Kidney epithelial cell (primary cell): ENCODE data around the gene GRAP2. TPM values are rescaled to one million over a fixed set of nuclear protein-coding genes. Genes with fewer than 3 reads are reported as not detected.

ENCODE experiments used
- DNase-seq: peaks from one replicate; pipeline ENCODE4 v3.0.0-alpha.2; 2010; ENCODE audit warnings: low read depth
- H3K27me3 ChIP-seq: 2 replicates; pipeline ENCODE4 v1.6.0; 2011; ENCODE audit warnings: low read length; ENCODE audit not compliant: control insufficient read depth, insufficient read depth
- H3K36me3 ChIP-seq: 2 replicates; pipeline ENCODE4 v1.5.1; 2011; ENCODE audit warnings: low read length; ENCODE audit not compliant: control insufficient read depth, insufficient read depth
- H3K4me3 ChIP-seq: 2 replicates; pipeline ENCODE4 v1.5.1; 2011; ENCODE audit warnings: low read depth, mild to moderate bottlenecking, control low read depth, low read length
- total RNA-seq: library from RNA; depleted of rRNA; stranded (reverse); fragments of >200 nt; gene quantifications from 2 replicates; pipeline ENCODE4 v1.2.3, GENCODE V29; 2015
- TF ChIP-seq, protein P1 (sequence below): IDR thresholded peaks from 2 replicates; pipeline ENCODE4 v1.5.1; 2011; ENCODE audit warnings: mild to moderate bottlenecking, moderate library complexity, low read length, control low read depth, inconsistent platforms; ENCODE audit not compliant: insufficient read depth, poor library complexity, severe bottlenecking

The GRAP2 gene
- total RNA-seq, 1 donor from 2014 or later = not detected

DNA sequence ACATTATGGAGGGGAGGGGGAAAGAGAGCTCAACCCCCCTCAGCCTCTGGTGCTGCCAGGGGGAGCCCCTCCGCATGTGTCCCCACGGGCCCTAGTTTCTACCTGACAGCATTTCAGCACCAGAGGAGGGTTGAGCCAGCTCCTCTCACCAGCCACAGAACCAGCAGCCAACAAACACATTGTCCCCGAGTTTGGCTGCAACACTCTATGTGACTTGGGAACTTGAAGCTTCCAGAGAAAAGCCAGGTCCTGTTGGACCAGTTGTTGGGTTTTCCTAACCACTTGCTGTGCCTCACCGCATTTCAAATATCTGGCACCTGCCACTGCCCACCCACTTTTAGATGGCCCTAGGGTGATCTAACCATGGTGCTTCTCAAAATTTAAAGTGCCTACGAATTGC lies 72.8 kb downstream of the GRAP2 start:
- no peak overlapping the region for H3K4me3 ChIP-seq
- no peak for DNase-seq
- TF ChIP-seq, protein P1, sequence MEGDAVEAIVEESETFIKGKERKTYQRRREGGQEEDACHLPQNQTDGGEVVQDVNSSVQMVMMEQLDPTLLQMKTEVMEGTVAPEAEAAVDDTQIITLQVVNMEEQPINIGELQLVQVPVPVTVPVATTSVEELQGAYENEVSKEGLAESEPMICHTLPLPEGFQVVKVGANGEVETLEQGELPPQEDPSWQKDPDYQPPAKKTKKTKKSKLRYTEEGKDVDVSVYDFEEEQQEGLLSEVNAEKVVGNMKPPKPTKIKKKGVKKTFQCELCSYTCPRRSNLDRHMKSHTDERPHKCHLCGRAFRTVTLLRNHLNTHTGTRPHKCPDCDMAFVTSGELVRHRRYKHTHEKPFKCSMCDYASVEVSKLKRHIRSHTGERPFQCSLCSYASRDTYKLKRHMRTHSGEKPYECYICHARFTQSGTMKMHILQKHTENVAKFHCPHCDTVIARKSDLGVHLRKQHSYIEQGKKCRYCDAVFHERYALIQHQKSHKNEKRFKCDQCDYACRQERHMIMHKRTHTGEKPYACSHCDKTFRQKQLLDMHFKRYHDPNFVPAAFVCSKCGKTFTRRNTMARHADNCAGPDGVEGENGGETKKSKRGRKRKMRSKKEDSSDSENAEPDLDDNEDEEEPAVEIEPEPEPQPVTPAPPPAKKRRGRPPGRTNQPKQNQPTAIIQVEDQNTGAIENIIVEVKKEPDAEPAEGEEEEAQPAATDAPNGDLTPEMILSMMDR = no peak
- no peaks in the 10 kb centered on the region for H3K36me3 ChIP-seq
- peaks cover 20% of the 10 kb centered on the region for H3K27me3 ChIP-seq

DNA sequence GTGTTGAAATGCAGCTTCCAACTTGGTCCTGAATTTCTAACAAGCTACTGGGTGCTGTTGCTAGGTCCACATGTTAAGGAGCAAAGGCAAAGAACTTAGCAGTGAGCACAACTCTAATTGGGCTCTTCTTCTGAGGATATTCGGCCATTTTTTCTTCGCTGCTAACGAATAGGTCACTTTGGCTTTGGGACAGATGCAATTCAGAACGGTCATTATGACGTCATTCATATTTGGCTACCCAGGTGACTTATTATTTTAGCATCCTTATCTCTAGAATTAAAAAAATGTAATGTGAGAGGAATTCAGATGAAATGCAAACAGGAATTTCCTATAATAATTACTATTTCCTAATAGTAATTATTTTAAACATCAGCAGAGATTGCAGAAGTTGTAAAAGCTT lies 73.2 kb downstream of the GRAP2 start:
- Histone ChIP-seq H3K36me3 (no peaks in the 10 kb centered on the region), H3K27me3 (peaks cover 20% of the 10 kb centered on the region), H3K4me3 (no peak overlapping the region)
- TF ChIP-seq, protein P1 = no peak
- no peak for DNase-seq

DNA sequence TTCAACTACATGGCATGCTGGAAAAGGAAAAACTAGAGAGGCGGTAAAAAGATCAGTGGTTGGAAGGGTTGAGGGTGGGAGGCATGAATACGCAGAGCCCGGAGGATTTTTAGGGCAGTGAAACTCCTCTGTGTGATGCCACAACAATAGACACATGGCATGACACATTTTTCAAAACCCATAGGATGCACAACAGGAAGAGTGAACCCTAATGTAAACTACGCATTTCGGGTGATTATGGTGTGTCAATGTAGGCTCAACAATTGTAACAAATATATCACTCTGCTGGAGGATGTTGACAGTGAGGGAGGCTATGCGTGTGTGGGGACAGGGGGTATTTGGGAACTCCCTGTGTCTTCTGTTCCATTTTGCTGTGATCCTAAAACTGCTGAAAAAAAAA lies 78.2 kb downstream of the GRAP2 start:
- Histone ChIP-seq H3K4me3 (no peak overlapping the region), H3K36me3 (no peaks in the 10 kb centered on the region), H3K27me3 (peaks cover 14% of the 10 kb centered on the region)
- DNase-seq = no peak
- TF ChIP-seq, protein P1 = no peak

DNA sequence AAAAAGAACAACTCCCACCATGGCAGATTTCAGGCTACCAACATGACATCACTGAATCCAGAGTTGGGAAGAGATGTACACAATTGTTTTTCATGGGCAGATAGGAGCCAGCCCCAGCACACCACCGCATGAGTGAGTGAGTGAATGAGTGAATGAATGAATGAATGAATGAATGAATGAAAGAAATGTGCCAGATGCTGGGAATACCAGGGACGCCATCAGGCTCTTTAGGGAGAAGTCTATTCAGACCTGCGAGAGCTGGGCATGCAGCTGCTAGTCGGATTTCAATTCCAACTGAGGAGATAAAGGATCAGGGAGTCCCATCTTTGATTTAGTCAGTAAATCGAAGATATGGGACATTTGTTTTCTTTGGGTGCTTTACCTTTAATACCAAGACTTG lies 78.6 kb downstream of the GRAP2 start:
- DNase-seq = no peak
- H3K27me3 ChIP-seq = peaks cover 14% of the 10 kb centered on the region
- no peak overlapping the region for H3K4me3 ChIP-seq
- TF ChIP-seq, protein P1 = no peak
- no peaks in the 10 kb centered on the region for H3K36me3 ChIP-seq

DNA sequence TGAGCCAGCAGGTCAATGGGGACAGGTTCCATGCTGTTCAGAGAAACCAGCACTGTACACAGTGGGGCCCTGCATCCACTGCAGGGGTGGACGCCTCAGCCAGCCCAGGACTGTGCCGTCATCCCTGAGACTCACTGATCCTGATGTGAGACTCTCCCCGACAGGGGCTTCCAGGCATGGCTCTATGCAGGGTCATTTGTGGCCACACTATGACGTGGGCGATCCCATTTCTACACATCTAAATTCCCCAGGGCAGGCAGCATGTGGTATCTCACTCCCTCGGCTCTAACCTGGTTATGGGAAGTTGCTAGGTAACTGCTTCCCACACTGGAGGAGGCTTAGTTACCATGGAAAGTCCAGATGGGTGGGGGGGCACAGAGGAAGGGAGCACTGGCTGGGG lies 79.7 kb downstream of the GRAP2 start:
- peaks cover 11% of the 10 kb centered on the region for H3K27me3 ChIP-seq
- no peak for DNase-seq
- TF ChIP-seq, protein P1 = no peak
- no peak overlapping the region for H3K4me3 ChIP-seq
- no peaks in the 10 kb centered on the region for H3K36me3 ChIP-seq

DNA sequence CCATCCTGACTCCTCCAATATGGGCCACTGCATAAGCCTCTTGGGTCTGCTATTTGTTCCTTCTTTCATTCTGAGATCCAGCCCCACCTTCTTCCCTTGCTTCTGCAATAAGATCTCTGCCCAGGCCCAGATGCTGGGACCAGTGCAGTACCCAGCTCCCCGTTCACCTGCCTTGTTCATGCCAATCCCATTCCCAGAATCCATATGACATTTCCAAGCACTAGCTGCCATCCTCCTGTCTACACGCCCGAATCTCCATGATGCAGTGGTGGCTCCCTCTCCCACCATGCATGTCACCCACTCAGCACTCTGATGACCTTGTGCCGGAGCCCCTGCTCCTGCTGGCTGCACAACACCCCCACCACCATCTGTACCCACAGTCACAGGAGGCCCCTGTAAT lies 82.5 kb downstream of the GRAP2 start:
- TF ChIP-seq, protein P1 = no peak
- Histone ChIP-seq H3K4me3 (no peak overlapping the region), H3K27me3 (peaks cover 7% of the 10 kb centered on the region), H3K36me3 (no peaks in the 10 kb centered on the region)
- no peak for DNase-seq
